Measurements from ENCODE around the gene GLT8D1.

GLT8D1 gene

DNA sequence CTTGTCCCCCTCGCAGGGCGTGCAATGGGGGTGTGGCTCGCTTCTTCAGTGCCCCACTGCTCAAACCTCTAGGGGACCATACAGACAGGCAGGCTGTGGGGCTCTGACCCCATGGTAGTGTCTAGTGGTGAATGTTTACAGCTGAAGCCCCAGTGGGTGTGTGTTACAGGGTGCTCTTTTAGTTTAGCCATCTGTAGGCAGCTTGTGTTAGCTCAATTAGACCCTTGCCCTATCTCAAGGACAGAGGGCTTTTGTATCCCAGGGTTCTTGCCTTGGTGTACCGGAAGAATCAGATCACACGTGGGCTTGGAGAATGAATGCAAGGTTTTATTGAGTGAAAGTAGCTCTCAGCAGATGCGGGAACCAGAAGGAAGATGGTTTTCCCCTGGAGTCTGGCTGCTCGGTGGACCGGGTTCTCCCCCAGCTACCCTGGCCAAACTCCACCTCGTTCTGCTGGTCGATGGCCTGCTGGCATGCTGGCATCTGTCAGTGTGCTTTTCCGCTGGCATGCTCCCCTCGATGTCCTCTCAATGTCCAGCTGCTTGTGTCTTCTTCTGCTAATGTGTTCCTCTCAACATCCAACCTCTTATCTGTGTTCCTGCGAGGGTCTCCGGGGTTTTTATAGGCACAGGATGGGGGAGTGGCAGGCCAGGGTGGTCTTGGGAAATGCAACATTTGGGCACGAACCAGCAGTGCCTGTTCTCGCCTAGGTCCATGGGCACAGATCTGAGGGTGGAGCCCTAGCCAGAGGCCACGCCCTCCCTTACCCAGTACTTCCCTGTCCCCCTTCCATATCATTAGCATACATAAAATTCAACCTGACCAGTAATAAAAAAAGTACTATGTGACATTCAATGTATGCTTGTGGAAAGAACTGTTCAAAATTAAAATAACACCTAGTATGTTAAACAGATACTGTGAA is 7.0 kb upstream of the GLT8D1 start:
- TF ChIP-seq, protein P1, sequence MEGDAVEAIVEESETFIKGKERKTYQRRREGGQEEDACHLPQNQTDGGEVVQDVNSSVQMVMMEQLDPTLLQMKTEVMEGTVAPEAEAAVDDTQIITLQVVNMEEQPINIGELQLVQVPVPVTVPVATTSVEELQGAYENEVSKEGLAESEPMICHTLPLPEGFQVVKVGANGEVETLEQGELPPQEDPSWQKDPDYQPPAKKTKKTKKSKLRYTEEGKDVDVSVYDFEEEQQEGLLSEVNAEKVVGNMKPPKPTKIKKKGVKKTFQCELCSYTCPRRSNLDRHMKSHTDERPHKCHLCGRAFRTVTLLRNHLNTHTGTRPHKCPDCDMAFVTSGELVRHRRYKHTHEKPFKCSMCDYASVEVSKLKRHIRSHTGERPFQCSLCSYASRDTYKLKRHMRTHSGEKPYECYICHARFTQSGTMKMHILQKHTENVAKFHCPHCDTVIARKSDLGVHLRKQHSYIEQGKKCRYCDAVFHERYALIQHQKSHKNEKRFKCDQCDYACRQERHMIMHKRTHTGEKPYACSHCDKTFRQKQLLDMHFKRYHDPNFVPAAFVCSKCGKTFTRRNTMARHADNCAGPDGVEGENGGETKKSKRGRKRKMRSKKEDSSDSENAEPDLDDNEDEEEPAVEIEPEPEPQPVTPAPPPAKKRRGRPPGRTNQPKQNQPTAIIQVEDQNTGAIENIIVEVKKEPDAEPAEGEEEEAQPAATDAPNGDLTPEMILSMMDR (IDR thresholded peaks at IDR 0.05; ENCODE audit: insufficient read depth, missing control alignments), result no peak
- DNase-seq (ENCODE audit: insufficient read length, low spot score), result no peak
- FAIRE-seq, result no peak

DNA sequence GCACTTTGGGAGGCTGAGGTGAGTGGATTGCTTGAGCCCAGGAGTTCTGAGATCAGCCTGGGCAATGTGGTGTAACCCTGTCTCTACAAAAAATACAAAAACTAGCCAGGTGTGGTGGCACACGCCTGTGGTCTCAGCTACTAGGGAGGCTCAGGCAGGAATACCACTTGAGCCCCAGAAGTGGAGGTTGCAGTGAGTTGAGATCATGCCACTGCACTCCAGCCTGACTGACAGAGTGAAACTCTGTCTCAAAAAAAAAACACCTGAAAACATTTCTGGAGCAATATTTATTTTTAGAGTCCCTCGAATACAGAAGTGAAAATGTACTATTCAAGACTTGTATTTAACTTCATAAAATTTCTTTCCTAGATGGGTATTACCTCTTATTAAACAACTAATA is 4.9 kb upstream of the GLT8D1 start:
- no peak for FAIRE-seq
- TF ChIP-seq, protein P1 (IDR thresholded peaks at IDR 0.05; ENCODE audit: insufficient read depth, missing control alignments), result no peak
- DNase-seq (ENCODE audit: insufficient read length, low spot score), result no peak

DNA sequence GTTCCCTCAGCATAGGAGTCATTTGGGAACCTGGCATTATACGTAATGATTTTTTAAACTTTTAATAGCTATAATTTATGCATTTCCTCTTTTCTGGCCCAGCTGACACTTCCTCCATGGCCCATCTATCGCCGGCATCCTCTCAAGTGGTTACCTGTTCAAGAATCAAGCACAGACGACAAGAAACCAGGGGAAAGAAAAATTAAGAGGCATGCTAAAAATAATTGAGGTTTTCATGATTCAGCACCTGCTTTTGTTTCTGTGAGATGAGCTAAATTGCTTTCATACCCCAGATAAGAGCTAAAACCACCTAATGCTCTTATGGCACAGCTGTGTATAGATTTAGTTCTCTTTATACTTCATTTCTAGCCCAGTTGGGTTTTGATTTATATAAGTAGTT is 2.0 kb upstream of the GLT8D1 start:
- DNase-seq (ENCODE audit: insufficient read length, low spot score) (no peak), FAIRE-seq (peak; percentile 6)

DNA sequence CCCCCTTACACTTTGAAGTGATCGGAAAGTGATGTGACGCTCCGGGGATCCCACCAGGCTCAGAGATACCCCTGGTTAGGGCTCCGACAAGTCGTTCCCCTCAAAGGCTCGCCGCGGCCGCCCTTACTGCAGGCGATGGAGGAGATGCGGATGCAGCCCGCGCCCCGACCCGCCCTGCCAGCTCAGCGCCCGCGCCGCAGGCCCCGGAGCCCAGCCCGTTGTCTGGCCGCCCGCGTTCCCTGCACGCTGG is 228 bp downstream of the GLT8D1 start:
- TF ChIP-seq, protein P1 (IDR thresholded peaks at IDR 0.05; ENCODE audit: insufficient read depth, missing control alignments), result no peak
- DNase-seq (ENCODE audit: insufficient read length, low spot score) (no peak), FAIRE-seq (no peak)

More for the DNA sequence above, 2.0 kb upstream of the GLT8D1 start:
- TF ChIP-seq, protein P1 (IDR thresholded peaks at IDR 0.05; ENCODE audit: insufficient read depth, missing control alignments), result no peak

DNA sequence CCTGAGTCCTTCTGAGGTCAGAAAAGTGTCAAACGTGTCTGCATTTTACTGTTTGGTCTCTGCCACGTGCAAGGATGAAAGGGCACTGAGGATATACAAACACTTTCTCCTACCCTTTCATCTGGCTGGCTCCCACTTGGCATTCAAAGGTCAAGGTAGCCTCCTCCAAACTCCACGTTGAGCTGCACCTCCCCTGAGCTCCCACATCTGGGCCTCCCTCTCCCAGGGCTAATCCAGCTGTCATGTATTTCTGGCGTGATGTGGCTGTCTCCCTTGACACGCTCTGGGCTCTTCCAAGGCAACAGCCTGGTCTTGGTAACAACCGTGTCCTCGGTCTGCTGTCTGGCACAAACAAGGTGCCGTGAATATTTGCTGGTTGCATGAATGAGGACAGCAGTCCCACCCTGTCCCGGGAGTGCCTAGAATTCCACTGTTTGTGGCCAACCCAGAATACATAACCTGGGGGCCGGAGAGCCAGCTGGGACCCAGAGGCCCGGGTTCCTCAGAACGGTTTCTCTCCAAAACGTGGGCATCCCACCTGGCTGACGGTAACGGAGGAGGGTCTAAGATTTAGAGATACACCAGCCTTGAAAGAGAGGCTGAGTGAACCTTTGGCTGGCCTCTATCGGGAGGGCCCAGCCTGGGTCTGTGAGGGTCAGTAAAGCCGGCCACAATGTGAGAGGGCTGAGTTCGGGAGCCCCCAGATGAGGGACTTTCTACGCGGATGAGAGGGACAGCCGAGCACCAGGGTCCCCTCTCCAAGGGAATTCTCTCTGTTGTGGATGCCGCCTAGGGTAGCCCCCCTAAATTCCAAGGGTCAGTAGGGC is 767 bp downstream of the GLT8D1 start:
- DNase-seq (ENCODE audit: insufficient read length, low spot score), result no peak
- TF ChIP-seq, protein P1 (IDR thresholded peaks at IDR 0.05; ENCODE audit: insufficient read depth, missing control alignments), result no peak
- no peak for FAIRE-seq

DNA sequence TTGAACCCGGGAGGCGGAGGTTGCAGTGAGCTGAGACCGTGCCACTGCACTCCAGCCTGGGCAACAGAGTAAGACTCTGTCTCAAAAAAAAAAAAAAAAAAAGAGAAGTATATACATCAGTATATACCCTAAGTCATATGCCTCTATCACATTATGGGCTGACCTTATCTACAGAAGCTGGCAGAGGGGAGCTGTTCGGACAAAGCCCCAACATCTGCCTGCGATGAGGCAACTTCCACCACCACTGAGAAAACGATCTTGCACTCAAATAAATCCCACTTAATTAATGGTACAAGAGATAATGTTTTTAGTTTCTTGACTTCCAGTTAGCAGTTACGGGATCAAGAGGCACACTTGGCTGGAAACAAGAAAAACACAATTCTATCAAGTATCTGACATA is 2.2 kb downstream of the GLT8D1 start:
- FAIRE-seq (no peak), DNase-seq (ENCODE audit: insufficient read length, low spot score) (no peak)

More for the DNA sequence above, 2.2 kb downstream of the GLT8D1 start:
- TF ChIP-seq, protein P1 (IDR thresholded peaks at IDR 0.05; ENCODE audit: insufficient read depth, missing control alignments), result no peak
